ENCODE results near the gene FBXO8.

Gene FBXO8

DNA sequence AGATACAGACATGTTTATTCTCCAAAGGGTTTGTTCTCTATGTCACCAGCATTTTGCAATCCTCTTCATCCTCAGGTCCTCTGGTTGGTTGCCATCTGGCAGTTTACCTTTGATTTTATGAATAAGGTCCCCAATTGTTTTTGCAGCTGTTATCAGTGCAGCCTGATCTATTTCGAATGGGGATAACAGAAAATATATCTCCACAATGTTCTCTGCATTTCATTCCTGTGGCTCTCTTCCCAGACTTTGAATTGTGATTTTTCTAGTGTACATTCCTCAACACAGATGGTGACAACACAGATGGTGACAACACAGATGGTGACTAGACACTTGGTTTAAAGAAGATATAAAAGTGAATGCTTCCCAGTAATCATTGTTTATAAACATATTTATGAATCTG is 74.1 kb downstream of the FBXO8 start:
- no peak for DNase-seq (ENCODE audit: low read depth)
- no peak for TF ChIP-seq CTCF (IDR thresholded peaks at IDR 0.05; ENCODE audit: control insufficient read depth, insufficient read depth, low read depth, low read length, missing control alignments)
- no peak overlapping the region for H3K4me3 ChIP-seq (ENCODE audit: control insufficient read depth, low read depth, low read length)

DNA sequence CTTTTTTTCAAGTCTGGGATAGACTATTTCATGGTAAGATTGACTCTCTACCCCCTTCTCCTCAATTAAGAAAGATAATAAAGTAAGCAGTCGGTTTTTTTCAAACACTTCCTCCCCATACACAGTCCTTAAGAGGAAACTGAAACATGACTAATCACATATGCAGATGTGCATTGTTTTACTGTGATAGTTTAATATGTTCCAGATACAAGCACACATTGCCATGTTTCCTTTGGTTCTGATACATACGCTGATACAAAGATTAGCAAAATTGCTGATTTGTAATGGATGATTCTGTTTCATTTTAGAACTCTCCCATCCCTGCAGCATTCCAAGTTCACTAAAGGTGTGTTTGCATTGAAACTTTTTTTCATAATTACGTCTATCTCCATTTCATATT is 76.1 kb downstream of the FBXO8 start:
- no peak overlapping the region for H3K4me3 ChIP-seq (ENCODE audit: control insufficient read depth, low read depth, low read length)
- TF ChIP-seq CTCF (IDR thresholded peaks at IDR 0.05; ENCODE audit: control insufficient read depth, insufficient read depth, low read depth, low read length, missing control alignments) = no peak
- no peak for DNase-seq (ENCODE audit: low read depth)

DNA sequence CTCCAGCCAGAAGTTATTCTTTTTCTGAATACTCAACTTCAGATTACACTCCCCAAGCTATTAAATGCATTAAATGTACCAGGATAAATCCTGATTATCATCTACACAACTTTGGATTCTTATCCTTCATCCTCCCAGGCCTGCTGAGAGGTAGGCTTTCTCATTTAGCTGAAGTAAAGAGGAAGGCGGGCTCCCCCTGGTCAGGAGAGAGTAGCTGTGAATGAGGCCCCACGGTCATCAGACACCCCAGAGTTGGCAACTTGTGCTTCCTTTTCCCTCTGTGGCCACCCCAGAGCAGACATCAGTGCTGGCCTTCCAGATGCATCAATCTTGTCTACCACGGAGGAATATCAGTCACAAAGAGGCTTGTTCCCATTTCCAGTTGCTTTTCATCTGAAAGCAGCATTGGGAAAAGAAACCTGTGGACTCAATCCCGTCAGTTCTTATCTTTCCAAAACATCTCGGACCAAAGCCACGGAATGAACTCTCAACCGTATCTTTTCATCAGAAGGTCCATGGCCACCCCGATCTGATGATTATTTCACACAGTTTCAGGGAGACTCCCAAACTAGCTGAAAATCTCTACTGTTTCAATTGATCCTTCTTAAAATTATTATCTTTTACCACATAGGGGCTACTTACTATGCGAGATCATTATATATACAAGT is 79.2 kb downstream of the FBXO8 start:
- no peak for DNase-seq (ENCODE audit: low read depth)
- TF ChIP-seq CTCF (IDR thresholded peaks at IDR 0.05; ENCODE audit: control insufficient read depth, insufficient read depth, low read depth, low read length, missing control alignments) = no peak
- H3K4me3 ChIP-seq (ENCODE audit: control insufficient read depth, low read depth, low read length) = no peak overlapping the region

DNA sequence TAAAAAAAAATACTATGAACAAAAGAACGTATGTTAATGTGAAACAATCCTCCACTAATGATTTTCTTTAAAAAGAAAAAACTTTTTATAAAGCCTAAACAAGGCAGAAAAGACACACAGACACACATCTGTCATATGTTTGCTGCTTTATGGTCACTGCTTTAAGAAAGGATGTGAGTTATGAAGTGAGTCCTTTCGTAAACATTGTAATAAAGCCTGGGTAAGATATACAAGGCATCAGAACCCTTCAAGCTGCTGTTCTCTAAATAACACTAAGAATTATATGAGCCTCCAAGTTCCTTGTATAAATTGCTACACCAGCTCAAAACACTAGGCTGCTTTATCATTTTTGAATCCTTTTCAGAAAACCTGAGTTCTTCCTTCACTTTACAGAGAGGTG is 81.6 kb downstream of the FBXO8 start:
- DNase-seq (ENCODE audit: low read depth) = no peak
- H3K4me3 ChIP-seq (ENCODE audit: control insufficient read depth, low read depth, low read length) = no peak overlapping the region
- TF ChIP-seq CTCF (IDR thresholded peaks at IDR 0.05; ENCODE audit: control insufficient read depth, insufficient read depth, low read depth, low read length, missing control alignments) = no peak

GRCh38 chr4:174199735-174200134 is 83.7 kb downstream of the FBXO8 start:
- no peak for TF ChIP-seq CTCF (IDR thresholded peaks at IDR 0.05; ENCODE audit: control insufficient read depth, insufficient read depth, low read depth, low read length, missing control alignments)
- no peak overlapping the region for H3K4me3 ChIP-seq (ENCODE audit: control insufficient read depth, low read depth, low read length)
- no peak for DNase-seq (ENCODE audit: low read depth)

- no peak overlapping the region for H3K4me3 ChIP-seq (ENCODE audit: control insufficient read depth, low read depth, low read length)
- no peak for TF ChIP-seq CTCF (IDR thresholded peaks at IDR 0.05; ENCODE audit: control insufficient read depth, insufficient read depth, low read depth, low read length, missing control alignments)
- DNase-seq (ENCODE audit: low read depth) = peak; percentile 34
Observed at GRCh38 chr4:174198828-174199227, 84.6 kb downstream of the FBXO8 start.

DNA sequence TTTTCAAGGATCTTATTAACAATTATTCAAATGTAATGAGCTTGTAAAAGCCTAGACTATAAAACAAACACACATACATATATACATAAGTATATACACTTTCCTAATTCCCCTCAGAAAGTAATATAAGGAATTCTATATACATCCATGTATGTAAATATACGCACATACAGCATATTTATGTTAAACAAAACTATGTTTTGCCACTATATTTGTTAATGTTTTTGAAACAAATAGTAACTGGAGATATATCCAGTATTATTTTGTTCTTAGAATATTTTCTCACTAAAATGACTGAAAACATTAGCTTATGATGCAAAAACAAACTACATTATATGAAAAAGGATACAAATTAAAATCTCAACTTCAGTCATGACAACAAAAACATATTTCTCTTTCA is 85.1 kb downstream of the FBXO8 start:
- no peak for TF ChIP-seq CTCF (IDR thresholded peaks at IDR 0.05; ENCODE audit: control insufficient read depth, insufficient read depth, low read depth, low read length, missing control alignments)
- no peak for DNase-seq (ENCODE audit: low read depth)
- H3K4me3 ChIP-seq (ENCODE audit: control insufficient read depth, low read depth, low read length) = no peak overlapping the region
